Astrocyte (in vitro differentiated cells and primary cell): ENCODE measurements around the gene MTUS2.

ENCODE experiments used
- EZH2 ChIP-seq: IDR thresholded peaks from 2 replicates; pipeline ENCODE4 v1.6.1; 2012; ENCODE audit warnings: mild to moderate bottlenecking, low read length, inconsistent platforms; ENCODE audit not compliant: insufficient read depth
- TF ChIP-seq, protein P1 (sequence below): IDR thresholded peaks from 2 replicates; pipeline ENCODE4 v1.5.1; 2011; ENCODE audit warnings: low read depth, mild to moderate bottlenecking, inconsistent platforms, low read length, moderate library complexity; ENCODE audit not compliant: insufficient read depth

DNA sequence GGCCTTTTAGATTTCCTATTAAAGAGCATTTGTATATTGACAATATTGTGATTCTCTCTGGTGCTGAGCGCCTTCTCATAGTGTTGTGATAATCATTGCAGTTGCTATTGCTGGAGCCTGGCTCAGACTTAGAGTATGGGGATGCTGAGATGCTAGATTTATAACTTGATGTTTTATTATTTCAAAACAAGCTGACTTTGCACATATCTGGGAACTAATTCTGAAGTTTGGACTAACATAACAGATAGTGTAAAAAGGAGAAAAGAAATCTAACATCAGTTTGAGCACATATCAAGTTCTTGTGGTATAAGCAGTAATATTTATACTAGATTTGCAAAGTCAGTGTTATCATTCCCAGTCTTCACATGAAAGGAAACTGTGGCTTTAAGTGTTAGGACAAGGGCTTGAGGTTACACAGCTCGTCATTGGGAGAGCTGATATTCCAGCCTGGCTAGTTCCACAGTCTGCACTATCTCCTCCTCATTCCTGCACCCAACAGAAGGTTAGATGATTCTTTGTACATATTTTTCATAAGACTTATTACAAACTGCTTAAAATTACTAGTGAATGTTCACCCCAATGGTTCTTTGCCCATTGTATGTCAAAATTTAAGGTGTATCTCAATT lies 279.8 kb downstream of the MTUS2 start:
- TF ChIP-seq, protein P1, sequence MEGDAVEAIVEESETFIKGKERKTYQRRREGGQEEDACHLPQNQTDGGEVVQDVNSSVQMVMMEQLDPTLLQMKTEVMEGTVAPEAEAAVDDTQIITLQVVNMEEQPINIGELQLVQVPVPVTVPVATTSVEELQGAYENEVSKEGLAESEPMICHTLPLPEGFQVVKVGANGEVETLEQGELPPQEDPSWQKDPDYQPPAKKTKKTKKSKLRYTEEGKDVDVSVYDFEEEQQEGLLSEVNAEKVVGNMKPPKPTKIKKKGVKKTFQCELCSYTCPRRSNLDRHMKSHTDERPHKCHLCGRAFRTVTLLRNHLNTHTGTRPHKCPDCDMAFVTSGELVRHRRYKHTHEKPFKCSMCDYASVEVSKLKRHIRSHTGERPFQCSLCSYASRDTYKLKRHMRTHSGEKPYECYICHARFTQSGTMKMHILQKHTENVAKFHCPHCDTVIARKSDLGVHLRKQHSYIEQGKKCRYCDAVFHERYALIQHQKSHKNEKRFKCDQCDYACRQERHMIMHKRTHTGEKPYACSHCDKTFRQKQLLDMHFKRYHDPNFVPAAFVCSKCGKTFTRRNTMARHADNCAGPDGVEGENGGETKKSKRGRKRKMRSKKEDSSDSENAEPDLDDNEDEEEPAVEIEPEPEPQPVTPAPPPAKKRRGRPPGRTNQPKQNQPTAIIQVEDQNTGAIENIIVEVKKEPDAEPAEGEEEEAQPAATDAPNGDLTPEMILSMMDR, result no peak
- no peak for TF ChIP-seq EZH2
